ENCODE data around the gene NLRC5.
"Not testable (repeated sequence)": the region's sequence is repeated elsewhere in the genome, so short reads cannot be mapped to it uniquely, and the experiment has no call there.

The NLRC5 gene

DNA sequence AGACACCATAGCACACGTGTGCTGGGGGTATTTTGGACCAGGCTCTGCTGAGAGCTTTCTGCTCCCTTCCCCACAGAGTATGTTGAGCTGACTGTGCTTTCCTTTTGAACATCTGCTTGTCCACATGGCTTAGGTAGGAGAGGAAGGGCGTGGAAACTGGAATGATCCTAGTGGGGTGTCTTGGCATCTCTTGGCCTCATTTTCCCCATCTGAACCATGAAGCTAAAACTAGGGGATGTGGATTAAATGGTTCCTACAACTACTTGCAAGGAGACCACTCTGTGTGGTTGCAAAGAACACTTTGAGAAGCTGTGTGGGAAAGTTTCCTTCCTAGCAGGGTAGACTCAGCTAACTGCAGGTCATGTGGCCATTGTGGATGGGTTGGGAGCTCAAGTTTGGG is 6.7 kb upstream of the NLRC5 start:
- H3K27ac Mint-ChIP-seq: no peak overlapping the region
- no peak overlapping the region for H3K4me3 Mint-ChIP-seq
- TF ChIP-seq, protein P1, sequence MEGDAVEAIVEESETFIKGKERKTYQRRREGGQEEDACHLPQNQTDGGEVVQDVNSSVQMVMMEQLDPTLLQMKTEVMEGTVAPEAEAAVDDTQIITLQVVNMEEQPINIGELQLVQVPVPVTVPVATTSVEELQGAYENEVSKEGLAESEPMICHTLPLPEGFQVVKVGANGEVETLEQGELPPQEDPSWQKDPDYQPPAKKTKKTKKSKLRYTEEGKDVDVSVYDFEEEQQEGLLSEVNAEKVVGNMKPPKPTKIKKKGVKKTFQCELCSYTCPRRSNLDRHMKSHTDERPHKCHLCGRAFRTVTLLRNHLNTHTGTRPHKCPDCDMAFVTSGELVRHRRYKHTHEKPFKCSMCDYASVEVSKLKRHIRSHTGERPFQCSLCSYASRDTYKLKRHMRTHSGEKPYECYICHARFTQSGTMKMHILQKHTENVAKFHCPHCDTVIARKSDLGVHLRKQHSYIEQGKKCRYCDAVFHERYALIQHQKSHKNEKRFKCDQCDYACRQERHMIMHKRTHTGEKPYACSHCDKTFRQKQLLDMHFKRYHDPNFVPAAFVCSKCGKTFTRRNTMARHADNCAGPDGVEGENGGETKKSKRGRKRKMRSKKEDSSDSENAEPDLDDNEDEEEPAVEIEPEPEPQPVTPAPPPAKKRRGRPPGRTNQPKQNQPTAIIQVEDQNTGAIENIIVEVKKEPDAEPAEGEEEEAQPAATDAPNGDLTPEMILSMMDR (IDR thresholded peaks at IDR 0.05; ENCODE audit: unreplicated experiment in 3 of 3): no peak
- no peaks in the 10 kb centered on the region for H3K36me3 Mint-ChIP-seq (ENCODE audit: low read depth)
- H3K9me3 Mint-ChIP-seq: no peaks in the 10 kb centered on the region
- H3K27me3 Mint-ChIP-seq (ENCODE audit: low read depth): peaks cover 14% of the 10 kb centered on the region
- H3K4me1 Mint-ChIP-seq: peaks cover 7% of the 10 kb centered on the region

DNA sequence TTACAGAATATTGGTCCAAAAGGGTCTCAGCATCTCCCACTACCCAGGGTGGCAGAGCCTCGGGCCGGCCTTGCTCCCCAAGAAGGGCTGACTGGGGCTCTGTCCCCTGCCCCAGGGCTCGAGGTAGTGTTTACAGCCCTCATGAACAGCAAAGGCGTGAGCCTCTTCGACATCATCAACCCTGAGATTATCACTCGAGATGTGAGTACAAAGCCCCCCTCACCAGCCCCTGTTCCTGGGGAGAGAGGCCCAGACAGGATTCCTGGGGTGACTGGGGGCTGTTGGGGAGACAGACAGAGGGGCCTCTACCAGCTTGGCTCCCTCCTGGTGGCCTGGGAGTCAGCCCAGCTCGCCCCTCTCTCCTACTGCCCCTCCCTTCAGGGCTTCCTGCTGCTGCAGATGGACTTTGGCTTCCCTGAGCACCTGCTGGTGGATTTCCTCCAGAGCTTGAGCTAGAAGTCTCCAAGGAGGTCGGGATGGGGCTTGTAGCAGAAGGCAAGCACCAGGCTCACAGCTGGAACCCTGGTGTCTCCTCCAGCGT is 6.1 kb upstream of the NLRC5 start:
- TF ChIP-seq, protein P1 (IDR thresholded peaks at IDR 0.05; ENCODE audit: unreplicated experiment in 3 of 3): no peak
- H3K27me3 Mint-ChIP-seq (ENCODE audit: low read depth): peaks cover 20% of the 10 kb centered on the region
- H3K4me1 Mint-ChIP-seq: peaks cover 7% of the 10 kb centered on the region
- H3K4me3 Mint-ChIP-seq: no peak overlapping the region
- no peaks in the 10 kb centered on the region for H3K9me3 Mint-ChIP-seq
- no peak overlapping the region for H3K27ac Mint-ChIP-seq
- H3K36me3 Mint-ChIP-seq (ENCODE audit: low read depth): no peaks in the 10 kb centered on the region

DNA sequence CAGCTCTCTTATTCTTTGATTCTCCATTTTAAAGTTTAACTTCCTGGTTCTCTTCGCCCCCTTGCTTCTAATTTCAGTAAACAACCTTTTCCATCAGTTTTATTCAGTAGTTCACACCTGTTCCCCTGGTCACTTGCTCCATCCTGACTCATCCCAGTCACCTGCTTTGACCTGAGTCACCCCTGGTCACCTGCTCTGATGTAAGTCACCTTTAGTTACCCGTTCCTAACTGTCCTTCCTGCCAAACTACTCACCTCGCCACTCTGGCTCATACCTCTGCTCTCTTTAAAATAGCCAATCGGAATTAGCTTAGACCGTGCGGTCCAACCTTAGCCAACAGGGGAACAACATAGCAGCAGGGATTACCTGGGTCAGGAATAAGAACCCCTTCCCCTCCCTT is 4.7 kb upstream of the NLRC5 start:
- no peak overlapping the region for H3K27ac Mint-ChIP-seq
- H3K27me3 Mint-ChIP-seq (ENCODE audit: low read depth): peaks cover 34% of the 10 kb centered on the region
- H3K4me3 Mint-ChIP-seq: no peak overlapping the region
- H3K4me1 Mint-ChIP-seq: peaks cover 8% of the 10 kb centered on the region
- H3K9me3 Mint-ChIP-seq: no peaks in the 10 kb centered on the region
- TF ChIP-seq, protein P1 (IDR thresholded peaks at IDR 0.05; ENCODE audit: unreplicated experiment in 3 of 3): no peak
- no peaks in the 10 kb centered on the region for H3K36me3 Mint-ChIP-seq (ENCODE audit: low read depth)

DNA sequence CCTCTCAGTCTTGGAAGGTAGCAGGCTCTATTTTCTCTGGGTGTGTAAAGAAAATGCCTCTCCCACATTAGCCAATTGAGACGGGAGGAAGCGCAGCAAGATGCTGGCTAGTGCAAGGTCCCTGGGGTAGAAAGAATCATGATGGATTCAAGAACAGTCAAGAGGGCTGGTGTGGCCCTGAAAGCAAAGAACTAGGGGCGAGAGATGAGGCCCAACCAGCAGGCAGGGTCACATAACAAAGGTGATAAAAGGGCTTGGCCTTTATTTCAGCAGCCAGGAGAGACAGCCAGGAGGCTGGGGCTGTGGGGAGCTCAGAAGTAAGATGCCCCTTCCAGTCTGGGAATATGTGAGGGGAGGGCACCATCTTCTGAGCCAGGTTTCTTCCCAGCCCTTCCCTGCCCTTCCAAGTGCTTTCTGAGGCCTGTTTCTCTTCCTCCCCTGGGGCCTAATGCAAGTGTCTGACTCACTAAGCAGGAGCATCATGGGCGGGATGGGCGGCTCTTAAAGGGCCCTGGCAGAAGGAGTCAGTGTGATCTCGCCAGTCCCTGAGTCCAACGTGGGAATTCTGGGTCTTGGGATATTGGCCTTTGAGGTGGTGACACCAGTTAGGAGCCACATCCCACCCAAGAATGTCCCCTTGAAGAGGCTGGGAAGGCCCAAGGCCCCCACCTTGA is 3.9 kb upstream of the NLRC5 start:
- peaks cover 41% of the 10 kb centered on the region for H3K27me3 Mint-ChIP-seq (ENCODE audit: low read depth)
- TF ChIP-seq, protein P1 (IDR thresholded peaks at IDR 0.05; ENCODE audit: unreplicated experiment in 3 of 3): no peak
- no peak overlapping the region for H3K27ac Mint-ChIP-seq
- no peaks in the 10 kb centered on the region for H3K36me3 Mint-ChIP-seq (ENCODE audit: low read depth)
- H3K4me3 Mint-ChIP-seq: no peak overlapping the region
- peaks cover 13% of the 10 kb centered on the region for H3K4me1 Mint-ChIP-seq
- no peaks in the 10 kb centered on the region for H3K9me3 Mint-ChIP-seq

DNA sequence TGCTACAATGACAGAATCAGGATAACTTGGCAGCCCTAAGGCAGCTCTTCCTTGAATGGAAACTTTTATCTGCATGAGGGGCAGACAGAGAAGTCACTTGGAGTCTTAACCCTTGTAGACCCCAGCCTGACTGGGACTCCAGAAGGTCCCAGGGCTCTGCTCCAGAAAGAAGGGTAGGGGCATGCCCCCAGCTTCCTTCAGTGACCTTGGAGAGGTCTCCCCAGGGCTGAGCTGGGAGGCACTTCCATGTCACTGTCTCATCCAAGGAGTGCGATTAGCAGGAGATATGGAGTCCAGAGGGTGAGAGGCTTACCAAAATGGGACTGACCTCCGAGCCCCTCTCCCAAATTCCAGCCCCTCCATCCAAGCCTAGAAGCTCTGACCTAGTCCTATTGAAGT is 3.4 kb upstream of the NLRC5 start:
- Mint-ChIP-seq H3K27me3 (ENCODE audit: low read depth) (peaks cover 47% of the 10 kb centered on the region), H3K4me1 (peaks cover 13% of the 10 kb centered on the region), H3K27ac (no peak overlapping the region), H3K4me3 (no peak overlapping the region), H3K36me3 (ENCODE audit: low read depth) (no peaks in the 10 kb centered on the region), H3K9me3 (no peaks in the 10 kb centered on the region)
- TF ChIP-seq, protein P1 (IDR thresholded peaks at IDR 0.05; ENCODE audit: unreplicated experiment in 3 of 3): no peak

DNA sequence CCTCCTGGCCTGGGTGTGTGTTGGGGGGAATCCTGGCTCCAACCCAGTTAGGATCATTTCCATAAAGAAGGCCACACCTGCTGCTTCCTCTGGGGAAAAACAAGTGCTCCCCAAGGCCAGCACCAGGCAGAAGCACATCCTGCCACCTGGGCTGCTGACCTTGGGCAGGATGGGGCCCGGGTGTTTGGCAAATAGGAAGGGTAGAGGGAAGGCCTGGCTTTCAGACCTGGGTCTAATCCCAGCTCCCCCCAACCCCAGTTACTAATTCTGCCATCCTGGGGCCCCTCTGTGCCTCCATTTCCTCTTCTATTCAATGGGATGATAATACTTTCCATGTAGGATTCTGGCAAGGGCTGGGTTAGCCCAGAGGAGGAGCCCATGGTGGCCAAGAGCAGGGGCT is 3.0 kb upstream of the NLRC5 start:
- H3K9me3 Mint-ChIP-seq: no peaks in the 10 kb centered on the region
- no peak overlapping the region for H3K27ac Mint-ChIP-seq
- no peak overlapping the region for H3K4me3 Mint-ChIP-seq
- peaks cover 13% of the 10 kb centered on the region for H3K4me1 Mint-ChIP-seq
- H3K27me3 Mint-ChIP-seq (ENCODE audit: low read depth): peaks cover 51% of the 10 kb centered on the region
- TF ChIP-seq, protein P1 (IDR thresholded peaks at IDR 0.05; ENCODE audit: unreplicated experiment in 3 of 3): no peak
- H3K36me3 Mint-ChIP-seq (ENCODE audit: low read depth): no peaks in the 10 kb centered on the region

DNA sequence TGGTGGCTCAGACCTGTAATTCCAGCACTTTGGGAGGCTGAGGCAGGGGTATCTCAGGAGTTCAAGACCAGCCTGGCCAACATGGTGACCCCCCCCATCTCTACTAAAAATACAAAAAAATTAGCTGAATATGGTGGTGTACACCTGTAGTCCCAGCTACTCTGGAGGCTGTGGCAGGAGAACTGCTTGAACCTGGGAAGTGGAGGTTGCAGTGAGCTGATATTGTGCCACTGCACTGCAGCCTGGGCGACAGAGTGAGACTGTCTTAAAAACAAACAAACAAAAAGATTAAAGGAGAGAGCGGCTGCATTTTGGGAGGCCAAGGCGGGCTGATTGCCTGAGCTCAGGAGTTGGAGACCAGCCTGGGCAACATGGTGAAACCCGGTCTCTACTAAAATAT is 2.4 kb upstream of the NLRC5 start:
- H3K36me3 Mint-ChIP-seq (ENCODE audit: low read depth); H3K27ac Mint-ChIP-seq; H3K9me3 Mint-ChIP-seq: not testable (repeated sequence)
- Mint-ChIP-seq H3K4me3 (peak overlapping the region in 1 of 3 experiments; percentile 38), H3K27me3 (ENCODE audit: low read depth) (peaks cover 56% of the 10 kb centered on the region), H3K4me1 (peaks cover 13% of the 10 kb centered on the region)
